SK-N-SH treated with all-trans-retinoic acid at 6 μM for 48 hours (cell line): ENCODE measurements around the gene DIP2C.

ENCODE experiments used
- ATAC-seq: fragments of 200-7000 bp; cut with Tn5 transposase; 3 replicates; pipeline ENCODE4 v1.9.1; 2020; ENCODE audit warnings: mild to moderate bottlenecking, moderate library complexity
- ARNTL ChIP-seq: fragments of 450-650 bp; formaldehyde crosslinking; IDR thresholded peaks from 2 replicates; pipeline ENCODE4 v1.5.0; 2020; ENCODE audit warnings: low read depth, mild to moderate bottlenecking, moderate library complexity, borderline replicate concordance
- CSDC2 ChIP-seq: fragments of 250-450 bp; sonication (Bioruptor Pico); IDR thresholded peaks from 2 replicates; pipeline ENCODE4 v1.5.0; 2020; ENCODE audit warnings: mild to moderate bottlenecking, moderate library complexity
- ESRRG ChIP-seq: fragments of 250-450 bp; sonication (Bioruptor Pico); IDR thresholded peaks from 2 replicates; pipeline ENCODE4 v1.6.1; 2021; ENCODE audit warnings: mild to moderate bottlenecking
- GLIS3 ChIP-seq: fragments of 250-450 bp; sonication (Bioruptor Pico); IDR thresholded peaks from 2 replicates; pipeline ENCODE4 v1.5.0; 2020; ENCODE audit warnings: mild to moderate bottlenecking, moderate library complexity
- ISL1 ChIP-seq: fragments of 250-450 bp; sonication (Bioruptor Pico); IDR thresholded peaks from 2 replicates; pipeline ENCODE4 v2.1.2; 2022; ENCODE audit warnings: mild to moderate bottlenecking, moderate library complexity
- OSR1 ChIP-seq: fragments of 250-450 bp; sonication (Bioruptor Pico); IDR thresholded peaks from 2 replicates; pipeline ENCODE4 v1.8.0; 2022; ENCODE audit warnings: moderate library complexity, mild to moderate bottlenecking, inconsistent platforms
- PATZ1 ChIP-seq: fragments of 250-450 bp; sonication (Bioruptor Pico); IDR thresholded peaks from 2 replicates; pipeline ENCODE4 v1.8.0; 2020; ENCODE audit warnings: mild to moderate bottlenecking, moderate library complexity, borderline replicate concordance
- PPARA ChIP-seq: fragments of 250-450 bp; sonication (Bioruptor Pico); IDR thresholded peaks from 2 replicates; pipeline ENCODE4 v1.5.0; 2020; ENCODE audit warnings: mild to moderate bottlenecking, borderline replicate concordance
- RARB ChIP-seq: fragments of 250-450 bp; sonication (Bioruptor Pico); IDR thresholded peaks from 2 replicates; pipeline ENCODE4 v1.8.0; 2021; ENCODE audit warnings: mild to moderate bottlenecking, moderate library complexity
- SNAI2 ChIP-seq: fragments of 250-450 bp; sonication (Bioruptor Pico); IDR thresholded peaks from 2 replicates; pipeline ENCODE4 v1.5.0; 2020; ENCODE audit warnings: mild to moderate bottlenecking, moderate library complexity
- TCF4 ChIP-seq: fragments of 250-450 bp; sonication (Bioruptor Pico); IDR thresholded peaks from 2 replicates; pipeline ENCODE4 v1.8.0; 2021; ENCODE audit warnings: mild to moderate bottlenecking, moderate library complexity, borderline replicate concordance
- TOX ChIP-seq: fragments of 250-450 bp; sonication (Bioruptor Pico); IDR thresholded peaks from 2 replicates; pipeline ENCODE4 v1.8.0; 2021; ENCODE audit warnings: mild to moderate bottlenecking, moderate library complexity, borderline replicate concordance
- ZC3H10 ChIP-seq: fragments of 250-450 bp; sonication (Bioruptor Pico); IDR thresholded peaks from 2 replicates; pipeline ENCODE4 v1.5.1; 2021; ENCODE audit warnings: mild to moderate bottlenecking, moderate library complexity
- ZFP3 ChIP-seq: fragments of 250-450 bp; sonication (Bioruptor Pico); IDR thresholded peaks from 2 replicates; pipeline ENCODE4 v1.5.0; 2020; ENCODE audit warnings: mild to moderate bottlenecking, moderate library complexity
- ZFP30 ChIP-seq: fragments of 450-650 bp; formaldehyde crosslinking; IDR thresholded peaks from 2 replicates; pipeline ENCODE4 v1.5.0; 2022; ENCODE audit warnings: mild to moderate bottlenecking, moderate library complexity
- ZNF565 ChIP-seq: fragments of 450-650 bp; formaldehyde crosslinking; conservative IDR thresholded peaks from 2 replicates; pipeline ENCODE4 v1.5.0; 2020; ENCODE audit warnings: low read depth, mild to moderate bottlenecking, moderate library complexity
- ZNF70 ChIP-seq: fragments of 450-650 bp; formaldehyde crosslinking; IDR thresholded peaks from 2 replicates; pipeline ENCODE4 v1.5.0; 2020; ENCODE audit warnings: mild to moderate bottlenecking, moderate library complexity
- ZNF8 ChIP-seq: fragments of 450-650 bp; formaldehyde crosslinking; IDR thresholded peaks from 2 replicates; pipeline ENCODE4 v1.5.0; 2020; ENCODE audit warnings: mild to moderate bottlenecking, moderate library complexity
- TF ChIP-seq, protein P1 (sequence below): fragments of 250-450 bp; sonication (Bioruptor Pico); IDR thresholded peaks from 2 replicates; pipeline ENCODE4 v1.8.0; 2021; ENCODE audit warnings: low read depth, mild to moderate bottlenecking, moderate library complexity, borderline replicate concordance
- TF ChIP-seq, protein P2 (sequence below): fragments of 250-450 bp; sonication (Bioruptor Pico); IDR thresholded peaks from 2 replicates; pipeline ENCODE4 v1.5.1; 2020; ENCODE audit warnings: low read depth, mild to moderate bottlenecking, moderate library complexity

DIP2C gene

DNA sequence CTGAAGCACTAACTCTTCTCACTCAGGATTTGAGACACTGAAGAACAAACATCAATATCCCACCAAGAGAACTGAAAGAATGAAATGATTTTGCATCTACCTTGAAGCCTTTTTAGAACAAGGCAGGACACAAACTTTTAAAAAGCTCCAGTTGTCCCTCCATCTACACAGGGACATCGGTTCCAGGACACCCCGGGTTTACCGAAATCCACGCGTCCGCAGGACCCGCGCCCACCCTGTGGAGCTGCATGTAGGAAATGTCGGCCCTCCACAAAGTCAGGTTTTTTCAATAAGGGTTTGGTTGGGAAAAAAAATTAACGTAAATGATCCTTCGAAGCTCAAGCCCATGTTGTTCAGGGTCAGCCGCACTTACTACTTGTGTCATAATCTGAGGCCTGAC, 94.0 kb downstream of the DIP2C start:
- no peak for TF ChIP-seq SNAI2
- ATAC-seq = no peak

DNA sequence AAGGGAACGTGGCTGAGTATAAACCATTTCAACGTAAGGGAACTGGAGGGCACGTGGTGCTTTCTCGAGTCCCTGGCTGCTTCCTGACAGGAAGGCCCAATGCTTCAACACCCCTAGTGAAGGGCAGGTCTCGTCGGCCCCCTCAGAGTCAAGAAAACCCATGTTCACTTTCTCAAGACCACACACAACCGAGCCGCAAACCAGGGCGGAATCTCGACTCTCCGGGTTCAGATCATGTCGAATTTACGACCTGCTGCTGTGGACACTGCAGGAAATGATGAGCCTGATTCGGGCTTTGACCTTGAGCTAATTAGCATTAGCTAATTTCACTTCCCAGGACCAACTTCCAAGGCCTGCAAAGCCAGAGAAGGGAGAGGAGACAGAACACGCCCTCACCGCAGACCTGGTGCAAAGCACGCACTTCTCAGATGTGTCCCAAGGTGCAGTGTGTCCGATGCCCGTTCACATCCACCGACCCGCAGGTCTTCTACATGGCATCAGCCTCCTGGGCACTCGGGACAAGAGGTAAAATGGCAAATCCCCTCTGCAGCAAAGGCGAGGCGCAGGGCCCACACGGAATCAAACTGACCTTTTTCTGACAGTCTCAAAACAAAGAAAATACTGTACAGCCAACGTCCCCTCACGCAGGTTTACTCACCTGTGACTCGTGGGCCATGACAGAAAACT, 94.7 kb downstream of the DIP2C start:
- TF ChIP-seq ZNF565 (CRISPR knock-in tag) (no peak), ESRRG (no peak), CSDC2 (CRISPR knock-in tag) (no peak), ZFP3 (CRISPR knock-in tag) (no peak), TCF4 (no peak), PATZ1 (CRISPR knock-in tag) (no peak)
- TF ChIP-seq, protein P1, sequence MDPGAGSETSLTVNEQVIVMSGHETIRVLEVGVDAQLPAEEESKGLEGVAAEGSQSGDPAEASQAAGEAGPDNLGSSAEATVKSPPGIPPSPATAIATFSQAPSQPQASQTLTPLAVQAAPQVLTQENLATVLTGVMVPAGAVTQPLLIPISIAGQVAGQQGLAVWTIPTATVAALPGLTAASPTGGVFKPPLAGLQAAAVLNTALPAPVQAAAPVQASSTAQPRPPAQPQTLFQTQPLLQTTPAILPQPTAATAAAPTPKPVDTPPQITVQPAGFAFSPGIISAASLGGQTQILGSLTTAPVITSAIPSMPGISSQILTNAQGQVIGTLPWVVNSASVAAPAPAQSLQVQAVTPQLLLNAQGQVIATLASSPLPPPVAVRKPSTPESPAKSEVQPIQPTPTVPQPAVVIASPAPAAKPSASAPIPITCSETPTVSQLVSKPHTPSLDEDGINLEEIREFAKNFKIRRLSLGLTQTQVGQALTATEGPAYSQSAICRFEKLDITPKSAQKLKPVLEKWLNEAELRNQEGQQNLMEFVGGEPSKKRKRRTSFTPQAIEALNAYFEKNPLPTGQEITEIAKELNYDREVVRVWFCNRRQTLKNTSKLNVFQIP (CRISPR knock-in tag) = no peak
- no peak for ATAC-seq

GRCh38 chr10:593901-594457, 95.5 kb downstream of the DIP2C start:
- TF ChIP-seq OSR1 (CRISPR knock-in tag) = no peak
- TF ChIP-seq ESRRG = no peak
- TF ChIP-seq SNAI2 = no peak
- TF ChIP-seq TOX (CRISPR knock-in tag) = no peak
- TF ChIP-seq, protein P1 (CRISPR knock-in tag) = no peak
- no peak for TF ChIP-seq ISL1
- TF ChIP-seq ARNTL (CRISPR knock-in tag) = no peak
- TF ChIP-seq ZC3H10 = no peak
- TF ChIP-seq ZFP30 (CRISPR knock-in tag) = no peak
- TF ChIP-seq, all 23 proteins: peak for 0
- ATAC-seq = no peak

DNA sequence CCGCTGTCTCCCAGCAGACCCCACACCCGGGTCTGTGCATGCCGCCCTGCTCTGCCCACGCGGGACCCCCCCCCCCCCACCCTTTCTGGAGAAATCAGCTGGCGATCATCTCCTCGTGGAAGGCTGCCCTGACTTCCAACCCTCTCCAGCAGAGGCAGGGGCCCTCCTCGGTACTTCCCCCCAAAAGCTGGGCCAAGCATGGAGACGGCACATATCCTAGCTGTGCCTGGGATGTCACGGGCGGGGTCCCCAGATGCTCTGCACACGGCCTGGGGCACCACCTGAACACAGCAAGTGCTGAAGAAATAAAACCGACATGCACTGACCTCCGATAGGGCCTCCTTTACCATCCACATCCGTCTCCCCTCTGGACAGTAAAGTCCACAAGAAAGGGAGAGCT, 96.0 kb downstream of the DIP2C start:
- TF ChIP-seq PATZ1 (CRISPR knock-in tag) (no peak), GLIS3 (CRISPR knock-in tag) (no peak)
- no peak for ATAC-seq

GRCh38 chr10:593016-593415, 96.5 kb downstream of the DIP2C start:
- no peak for TF ChIP-seq PPARA
- TF ChIP-seq SNAI2 = no peak
- TF ChIP-seq CSDC2 (CRISPR knock-in tag) = no peak
- TF ChIP-seq, protein P2, sequence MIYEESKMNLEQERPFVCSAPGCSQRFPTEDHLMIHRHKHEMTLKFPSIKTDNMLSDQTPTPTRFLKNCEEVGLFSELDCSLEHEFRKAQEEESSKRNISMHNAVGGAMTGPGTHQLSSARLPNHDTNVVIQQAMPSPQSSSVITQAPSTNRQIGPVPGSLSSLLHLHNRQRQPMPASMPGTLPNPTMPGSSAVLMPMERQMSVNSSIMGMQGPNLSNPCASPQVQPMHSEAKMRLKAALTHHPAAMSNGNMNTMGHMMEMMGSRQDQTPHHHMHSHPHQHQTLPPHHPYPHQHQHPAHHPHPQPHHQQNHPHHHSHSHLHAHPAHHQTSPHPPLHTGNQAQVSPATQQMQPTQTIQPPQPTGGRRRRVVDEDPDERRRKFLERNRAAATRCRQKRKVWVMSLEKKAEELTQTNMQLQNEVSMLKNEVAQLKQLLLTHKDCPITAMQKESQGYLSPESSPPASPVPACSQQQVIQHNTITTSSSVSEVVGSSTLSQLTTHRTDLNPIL (CRISPR knock-in tag) = no peak
- TF ChIP-seq ZNF70 (CRISPR knock-in tag) = no peak
- no peak for TF ChIP-seq ZFP30 (CRISPR knock-in tag)
- no peak for TF ChIP-seq ZFP3 (CRISPR knock-in tag)
- TF ChIP-seq, protein P1 (CRISPR knock-in tag) = no peak
- TF ChIP-seq GLIS3 (CRISPR knock-in tag) = no peak
- TF ChIP-seq ZNF8 (CRISPR knock-in tag) = no peak
- TF ChIP-seq RARB (CRISPR knock-in tag) = no peak
- no peak for TF ChIP-seq TOX (CRISPR knock-in tag)
- TF ChIP-seq PATZ1 (CRISPR knock-in tag) = no peak
- TF ChIP-seq OSR1 (CRISPR knock-in tag) = no peak
- no peak for TF ChIP-seq ZC3H10

More at GRCh38 chr10:593016-593415, 96.5 kb downstream of the DIP2C start:
- ATAC-seq = no peak
